HG03571 (cell line): Measurements from ENCODE around the gene KRTAP4-4.
"Not testable (repeated sequence)": the region's sequence is repeated elsewhere in the genome, so short reads cannot be mapped to it uniquely, and the experiment has no call there.

Experiments used
- ATAC-seq: cut with Tn5 transposase; IDR thresholded peaks from one replicate; pipeline ENCODE4 v1.9.1; 2021; ENCODE audit not compliant: unreplicated experiment

Gene KRTAP4-4

GRCh38 chr17:41160648-41161047, at the start of gene KRTAP4-4:
Gene KRTAP4-4, minus strand, starts transcription at chr17:41160748. Its CDS starts 57 bp downstream, at chr17:41160691.
- no peak for ATAC-seq

- ATAC-seq, result no peak
Measured at GRCh38 chr17:41199421-41200078, 39.0 kb upstream of the KRTAP4-4 start.

GRCh38 chr17:41196068-41196467, 35.5 kb upstream of the KRTAP4-4 start:
- no peak for ATAC-seq

- no peak for ATAC-seq
Measured at GRCh38 chr17:41190328-41190727, 29.8 kb upstream of the KRTAP4-4 start.

DNA sequence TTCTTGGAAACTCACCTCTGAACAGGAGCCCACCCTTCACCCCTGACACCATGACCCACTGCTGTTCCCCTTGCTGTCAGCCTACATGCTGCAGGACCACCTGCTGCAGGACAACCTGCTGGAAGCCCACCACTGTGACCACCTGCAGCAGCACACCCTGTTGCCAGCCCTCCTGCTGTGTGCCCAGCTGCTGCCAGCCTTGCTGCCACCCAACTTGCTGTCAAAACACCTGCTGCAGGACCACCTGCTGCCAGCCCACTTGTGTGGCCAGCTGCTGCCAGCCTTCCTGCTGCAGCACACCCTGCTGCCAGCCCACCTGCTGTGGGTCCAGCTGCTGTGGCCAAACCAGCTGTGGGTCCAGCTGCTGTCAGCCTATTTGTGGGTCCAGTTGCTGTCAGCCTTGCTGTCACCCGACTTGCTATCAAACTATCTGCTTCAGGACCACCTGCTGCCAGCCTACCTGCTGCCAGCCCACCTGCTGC, 29.3 kb upstream of the KRTAP4-4 start, which contains the start of gene KRTAP9-1:
Gene KRTAP9-1 (plus strand): TSS at position 51 of the 482 bp plus-strand sequence. CDS start 0 bp downstream, at position 51.
- ATAC-seq, result not testable (repeated sequence)

- no peak for ATAC-seq
Measured at GRCh38 chr17:41186872-41187271, 26.3 kb upstream of the KRTAP4-4 start.

- ATAC-seq, result no peak
Measured at GRCh38 chr17:41185001-41185400, 24.5 kb upstream of the KRTAP4-4 start.

DNA sequence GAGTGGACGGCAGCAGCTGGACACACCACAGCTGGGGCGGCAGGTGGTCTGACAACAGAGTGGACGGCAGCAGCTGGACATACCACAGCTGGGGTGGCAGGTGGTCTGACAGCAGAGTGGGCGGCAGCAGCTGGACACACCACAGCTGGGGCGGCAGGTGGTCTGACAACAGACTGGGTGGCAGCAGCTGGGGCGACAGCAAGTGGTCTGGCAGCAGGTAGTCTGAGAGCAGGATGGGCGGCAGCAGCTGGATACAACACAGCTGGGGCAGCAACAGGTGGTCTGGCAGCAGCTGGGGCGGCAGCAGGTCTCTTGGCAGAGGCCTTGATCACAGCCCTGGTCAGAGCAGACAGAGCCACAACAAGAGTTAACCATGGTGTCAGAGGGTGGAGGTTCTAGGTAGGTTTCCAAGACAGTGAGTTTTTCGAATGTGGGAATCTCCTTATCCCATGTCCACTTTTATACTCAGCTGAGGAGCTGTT, 24.0 kb upstream of the KRTAP4-4 start, which contains the start of gene KRTAP4-1:
Gene KRTAP4-1 (minus strand): TSS at position 432 of the 482 bp plus-strand sequence. CDS start 57 bp downstream, at position 375.
- no peak for ATAC-seq

DNA sequence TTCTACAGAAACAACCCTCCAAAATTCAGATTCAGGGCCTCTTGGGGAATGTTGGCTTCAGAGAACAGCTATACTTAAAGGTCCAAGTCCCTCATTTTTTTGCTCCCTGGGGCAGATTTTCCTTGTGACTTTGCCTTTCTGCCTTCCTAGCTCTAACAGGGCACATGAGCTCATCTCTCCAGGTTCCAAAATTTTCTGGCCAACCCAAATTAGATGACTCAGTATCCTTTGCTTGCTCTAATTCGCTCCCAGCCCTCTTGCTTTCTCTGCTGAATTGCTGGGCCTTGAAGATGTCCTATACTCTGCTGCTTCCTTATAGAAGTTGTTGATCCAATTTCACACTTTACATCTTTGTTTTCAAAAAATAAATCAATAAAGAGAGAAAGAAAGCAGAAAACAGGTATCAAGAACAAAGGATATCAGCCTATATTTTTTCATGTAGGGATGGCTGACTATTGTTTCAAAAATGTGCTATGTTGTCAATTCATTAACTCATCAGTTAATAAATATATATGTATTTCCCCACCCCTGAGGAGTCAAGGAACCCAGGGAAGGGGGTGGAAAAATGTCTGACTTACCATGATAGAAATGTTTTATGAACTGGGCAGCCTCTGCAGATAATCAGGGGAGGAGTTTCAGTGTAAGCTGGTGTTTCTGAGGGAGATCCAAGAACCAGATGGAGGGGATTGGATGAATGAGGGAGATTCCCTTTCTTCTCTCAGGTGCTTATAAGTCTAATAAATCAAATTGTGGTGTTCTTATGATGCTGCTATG, 18.5 kb upstream of the KRTAP4-4 start:
- ATAC-seq, result no peak

DNA sequence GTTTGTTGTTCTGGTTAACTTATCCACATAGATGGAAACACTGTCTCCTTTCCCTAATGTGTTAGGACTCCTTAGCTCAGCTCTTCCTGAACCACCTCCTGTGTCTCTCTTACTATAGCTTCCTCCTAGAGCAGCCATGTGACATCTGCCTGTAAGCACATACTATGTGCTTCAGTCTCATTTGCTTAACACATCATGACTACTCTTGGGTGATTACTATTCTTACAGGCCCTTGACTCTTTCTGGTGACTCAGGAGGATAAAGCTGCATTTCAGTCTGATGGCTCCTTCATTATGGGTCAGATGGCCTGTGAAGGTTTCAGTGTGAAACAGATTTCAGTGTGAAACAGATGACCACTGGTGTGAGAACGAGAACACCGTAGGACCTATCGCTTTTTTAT, 17.8 kb upstream of the KRTAP4-4 start:
- ATAC-seq, result no peak

- ATAC-seq, result no peak
Measured at GRCh38 chr17:41177727-41178271, 17.3 kb upstream of the KRTAP4-4 start, which contains the start of gene KRTAP4-2. Gene KRTAP4-2, minus strand, starts transcription at chr17:41178221. Its CDS starts 57 bp downstream, at chr17:41178164.

DNA sequence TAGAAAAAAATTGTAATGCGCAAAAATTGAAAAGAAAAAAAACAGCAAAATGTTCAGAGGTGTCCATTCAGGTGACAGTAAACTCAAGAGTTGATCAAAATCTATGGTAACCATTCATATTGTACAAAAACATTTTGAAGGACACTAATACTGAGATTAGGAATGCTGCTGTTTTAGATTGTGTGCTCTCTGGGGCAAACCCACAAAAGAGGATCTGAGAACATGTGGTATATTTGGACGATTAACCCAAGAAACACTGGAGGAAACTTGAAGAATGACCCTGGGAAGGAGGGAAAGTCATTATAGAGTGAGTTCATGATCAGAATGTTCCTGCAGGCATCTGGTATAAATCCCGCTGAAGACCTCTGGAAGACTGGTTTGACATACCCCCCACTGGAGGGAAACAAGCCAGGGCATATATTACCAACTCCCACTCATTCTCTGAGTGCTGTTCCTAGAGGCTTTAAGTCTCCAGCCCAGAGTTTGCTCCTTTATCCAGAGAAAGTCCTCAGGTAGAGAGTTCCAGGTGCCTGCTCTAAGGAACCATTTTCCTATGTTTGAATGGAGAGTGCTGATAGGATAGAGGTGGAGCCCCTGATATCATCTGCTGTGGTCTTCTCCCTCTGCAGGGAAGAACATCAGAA, 16.3 kb upstream of the KRTAP4-4 start:
- no peak for ATAC-seq

GRCh38 chr17:41171886-41172285, 11.3 kb upstream of the KRTAP4-4 start:
- no peak for ATAC-seq

DNA sequence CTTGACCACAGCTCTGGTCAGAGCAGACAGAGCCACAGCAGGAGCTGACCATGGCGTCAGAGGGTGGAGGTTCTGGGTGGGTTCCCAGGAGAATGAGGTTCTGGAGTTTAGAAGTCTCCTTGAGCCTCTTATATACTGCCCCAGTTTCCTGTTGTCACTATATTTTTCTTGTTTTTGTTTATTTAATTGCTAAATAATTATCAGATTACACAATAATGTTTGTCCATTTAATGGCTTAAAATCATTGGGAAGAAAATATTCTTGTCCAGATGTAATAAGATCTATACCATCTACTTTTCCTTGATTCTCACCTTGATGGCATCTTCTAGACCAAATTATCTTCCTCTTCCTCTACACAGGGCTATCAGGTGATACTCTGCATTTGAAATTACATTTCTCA, 7.6 kb upstream of the KRTAP4-4 start, which contains the start of gene KRTAP4-3:
Gene KRTAP4-3 (minus strand): TSS at position 101 of the 400 bp plus-strand sequence. CDS start 49 bp downstream, at position 52.
- ATAC-seq, result no peak

GRCh38 chr17:41167561-41167960, 7.0 kb upstream of the KRTAP4-4 start:
- ATAC-seq, result no peak

GRCh38 chr17:41163828-41164227, 3.3 kb upstream of the KRTAP4-4 start:
- ATAC-seq, result no peak

GRCh38 chr17:41160190-41160589, 358 bp downstream of the KRTAP4-4 start:
- not testable (repeated sequence) for ATAC-seq

GRCh38 chr17:41153856-41154255, 6.7 kb downstream of the KRTAP4-4 start:
- ATAC-seq, result no peak

DNA sequence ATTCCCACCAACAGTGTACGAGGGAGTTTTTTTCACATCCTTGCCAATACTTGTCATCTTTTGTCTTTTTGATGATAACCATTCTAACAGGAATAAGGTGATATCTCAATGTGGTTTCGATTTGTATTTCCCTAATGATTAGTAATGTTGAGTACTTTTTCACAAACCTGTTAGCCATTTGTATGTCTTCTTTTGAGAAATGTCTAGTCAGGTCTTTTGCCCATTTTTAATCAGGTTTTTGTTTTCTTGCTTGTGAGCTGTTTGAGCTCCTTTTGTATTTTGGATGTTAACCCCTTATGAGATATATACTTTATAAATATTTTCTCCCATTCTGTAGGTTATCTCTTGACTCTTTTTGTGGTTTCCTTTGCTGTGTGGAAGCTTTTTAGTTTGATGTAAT, 9.0 kb downstream of the KRTAP4-4 start:
- ATAC-seq, result no peak

DNA sequence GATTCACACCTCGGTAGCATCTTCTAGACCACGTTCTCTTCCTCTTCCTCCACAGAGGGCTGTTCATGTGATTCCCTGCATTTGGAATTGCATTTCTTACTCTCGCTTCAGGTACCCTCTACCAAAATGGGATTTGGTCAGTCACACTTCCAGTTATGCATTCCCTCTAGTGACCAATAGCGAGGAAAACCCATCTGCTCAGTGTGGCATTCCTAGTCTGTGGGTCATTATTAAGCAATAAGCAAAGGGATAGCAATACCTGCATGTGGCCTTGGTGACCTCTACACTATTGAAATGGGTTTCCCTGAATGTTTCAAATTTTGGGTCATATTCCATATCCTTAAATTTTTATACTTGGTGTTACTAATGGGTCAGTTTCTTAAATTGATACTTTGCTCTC, 10.5 kb downstream of the KRTAP4-4 start:
- no peak for ATAC-seq

DNA sequence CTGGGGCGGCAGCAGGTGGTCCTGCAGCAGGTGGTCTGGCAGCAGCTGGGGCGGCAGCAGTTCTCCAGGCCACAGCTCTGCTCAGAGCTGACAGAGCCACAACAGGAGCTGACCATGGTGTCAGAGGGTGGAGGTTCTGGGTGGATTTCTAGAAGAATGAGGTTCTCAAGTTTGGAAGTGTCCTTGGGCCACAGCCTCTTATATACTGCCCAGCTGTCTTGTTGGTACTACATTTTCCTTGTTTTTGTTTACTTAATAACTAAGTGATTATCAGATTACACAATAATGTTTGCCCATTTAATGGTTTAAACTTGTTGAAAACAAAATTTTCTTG, 10.9 kb downstream of the KRTAP4-4 start, which contains the start of gene KRTAP4-5:
Gene KRTAP4-5 (minus strand): TSS at position 174 of the 334 bp plus-strand sequence. CDS start 58 bp downstream, at position 116.
- ATAC-seq, result no peak
